GM18505 (cell line): ENCODE results near the gene LAMA3.

Source experiments
- ATAC-seq: cut with Tn5 transposase; IDR thresholded peaks from one replicate; pipeline ENCODE4 v1.9.1; 2021; ENCODE audit not compliant: unreplicated experiment
- POLR2A ChIP-seq: IDR thresholded peaks from 4 replicates; pipeline ENCODE4 v1.6.1; 2011; ENCODE audit warnings: borderline replicate concordance; ENCODE audit not compliant: insufficient read depth, insufficient read length; ENCODE audit errors: extremely low read depth

The LAMA3 gene, protein sequence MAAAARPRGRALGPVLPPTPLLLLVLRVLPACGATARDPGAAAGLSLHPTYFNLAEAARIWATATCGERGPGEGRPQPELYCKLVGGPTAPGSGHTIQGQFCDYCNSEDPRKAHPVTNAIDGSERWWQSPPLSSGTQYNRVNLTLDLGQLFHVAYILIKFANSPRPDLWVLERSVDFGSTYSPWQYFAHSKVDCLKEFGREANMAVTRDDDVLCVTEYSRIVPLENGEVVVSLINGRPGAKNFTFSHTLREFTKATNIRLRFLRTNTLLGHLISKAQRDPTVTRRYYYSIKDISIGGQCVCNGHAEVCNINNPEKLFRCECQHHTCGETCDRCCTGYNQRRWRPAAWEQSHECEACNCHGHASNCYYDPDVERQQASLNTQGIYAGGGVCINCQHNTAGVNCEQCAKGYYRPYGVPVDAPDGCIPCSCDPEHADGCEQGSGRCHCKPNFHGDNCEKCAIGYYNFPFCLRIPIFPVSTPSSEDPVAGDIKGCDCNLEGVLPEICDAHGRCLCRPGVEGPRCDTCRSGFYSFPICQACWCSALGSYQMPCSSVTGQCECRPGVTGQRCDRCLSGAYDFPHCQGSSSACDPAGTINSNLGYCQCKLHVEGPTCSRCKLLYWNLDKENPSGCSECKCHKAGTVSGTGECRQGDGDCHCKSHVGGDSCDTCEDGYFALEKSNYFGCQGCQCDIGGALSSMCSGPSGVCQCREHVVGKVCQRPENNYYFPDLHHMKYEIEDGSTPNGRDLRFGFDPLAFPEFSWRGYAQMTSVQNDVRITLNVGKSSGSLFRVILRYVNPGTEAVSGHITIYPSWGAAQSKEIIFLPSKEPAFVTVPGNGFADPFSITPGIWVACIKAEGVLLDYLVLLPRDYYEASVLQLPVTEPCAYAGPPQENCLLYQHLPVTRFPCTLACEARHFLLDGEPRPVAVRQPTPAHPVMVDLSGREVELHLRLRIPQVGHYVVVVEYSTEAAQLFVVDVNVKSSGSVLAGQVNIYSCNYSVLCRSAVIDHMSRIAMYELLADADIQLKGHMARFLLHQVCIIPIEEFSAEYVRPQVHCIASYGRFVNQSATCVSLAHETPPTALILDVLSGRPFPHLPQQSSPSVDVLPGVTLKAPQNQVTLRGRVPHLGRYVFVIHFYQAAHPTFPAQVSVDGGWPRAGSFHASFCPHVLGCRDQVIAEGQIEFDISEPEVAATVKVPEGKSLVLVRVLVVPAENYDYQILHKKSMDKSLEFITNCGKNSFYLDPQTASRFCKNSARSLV (N-terminal part only)

DNA sequence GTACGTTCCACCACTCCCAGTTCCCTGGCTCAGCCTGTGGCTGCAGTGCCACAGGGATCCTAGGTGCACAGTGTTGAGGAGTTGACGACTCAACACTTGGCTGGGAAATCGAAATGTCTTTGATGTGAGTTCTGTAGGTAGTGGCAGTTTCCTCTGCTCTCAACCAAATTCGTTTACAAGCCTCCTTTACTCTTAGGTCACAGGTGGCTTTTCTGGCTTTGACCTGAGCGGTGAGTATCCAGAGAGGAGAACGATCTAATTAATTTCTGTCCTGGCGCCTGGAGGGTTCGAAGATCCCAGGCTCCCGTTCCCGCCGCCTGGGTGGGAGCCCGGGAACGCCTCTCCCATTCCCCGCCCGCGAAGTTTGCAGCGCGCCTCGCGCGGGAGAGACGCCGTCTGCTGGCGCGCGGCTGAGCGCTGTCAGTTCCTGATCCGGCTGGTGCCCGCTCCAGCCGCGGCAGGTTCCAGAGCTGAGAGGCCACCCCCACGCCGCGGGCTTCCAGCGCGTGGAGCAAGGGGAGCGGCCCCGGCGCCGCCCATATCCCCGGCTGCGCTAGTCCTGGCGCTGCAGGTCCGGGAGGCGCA, at the start of gene LAMA3:
LAMA3 (plus strand) TSS at position 423 of the 585 bp plus-strand sequence. CDS start 231 bp downstream, outside the sequence.
- ATAC-seq, result no peak
- TF ChIP-seq POLR2A, result no peak

DNA sequence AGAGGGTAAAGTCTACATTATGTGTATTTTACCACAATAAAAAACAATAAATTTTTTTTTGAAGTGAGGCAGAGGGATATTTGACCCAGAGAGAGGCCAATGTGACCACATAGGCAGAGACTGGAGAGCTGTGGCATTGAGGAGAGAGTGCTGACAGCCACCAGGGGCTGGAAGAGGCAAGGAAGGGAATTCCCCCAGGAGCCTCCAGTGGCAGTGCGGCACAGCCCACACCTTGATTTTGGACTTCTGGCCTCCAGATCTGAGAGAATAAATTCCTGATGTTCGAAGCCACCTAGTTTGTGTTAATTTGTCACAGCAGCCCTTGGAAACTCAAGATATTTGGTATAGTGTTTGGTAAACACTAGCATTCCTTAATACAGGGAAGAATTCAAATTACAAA, 49.2 kb upstream of the LAMA3 start:
- no peak for TF ChIP-seq POLR2A
- no peak for ATAC-seq

DNA sequence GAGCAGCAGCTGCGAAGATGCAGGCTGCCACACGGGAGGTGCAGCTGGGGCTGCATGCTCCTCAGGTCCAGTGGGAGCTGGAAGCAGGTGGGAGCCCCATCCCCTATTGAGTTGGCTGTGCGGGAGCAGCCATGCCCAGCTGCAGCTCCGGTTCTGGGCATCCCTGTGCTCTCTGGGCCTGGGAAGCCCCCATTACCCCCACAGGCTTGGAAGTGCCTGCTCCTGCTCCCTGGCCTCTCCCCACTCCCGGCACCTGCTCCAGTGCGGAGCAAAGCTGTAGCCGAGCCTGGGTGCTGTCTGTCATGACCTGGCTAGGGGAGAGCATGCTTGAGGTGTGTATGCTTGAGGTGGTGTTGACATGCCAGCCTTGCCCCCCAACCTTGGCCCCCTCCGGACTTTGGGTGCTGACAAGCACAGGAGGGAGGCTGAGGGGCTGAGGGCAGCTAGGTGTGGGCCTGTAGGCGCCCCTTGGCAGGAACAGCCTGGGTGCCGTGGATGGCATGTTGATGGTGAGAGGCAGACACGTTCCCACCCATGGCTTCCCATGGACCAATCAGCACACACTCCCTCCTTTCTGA, 48.0 kb upstream of the LAMA3 start:
- ATAC-seq, result no peak
- TF ChIP-seq POLR2A, result no peak

DNA sequence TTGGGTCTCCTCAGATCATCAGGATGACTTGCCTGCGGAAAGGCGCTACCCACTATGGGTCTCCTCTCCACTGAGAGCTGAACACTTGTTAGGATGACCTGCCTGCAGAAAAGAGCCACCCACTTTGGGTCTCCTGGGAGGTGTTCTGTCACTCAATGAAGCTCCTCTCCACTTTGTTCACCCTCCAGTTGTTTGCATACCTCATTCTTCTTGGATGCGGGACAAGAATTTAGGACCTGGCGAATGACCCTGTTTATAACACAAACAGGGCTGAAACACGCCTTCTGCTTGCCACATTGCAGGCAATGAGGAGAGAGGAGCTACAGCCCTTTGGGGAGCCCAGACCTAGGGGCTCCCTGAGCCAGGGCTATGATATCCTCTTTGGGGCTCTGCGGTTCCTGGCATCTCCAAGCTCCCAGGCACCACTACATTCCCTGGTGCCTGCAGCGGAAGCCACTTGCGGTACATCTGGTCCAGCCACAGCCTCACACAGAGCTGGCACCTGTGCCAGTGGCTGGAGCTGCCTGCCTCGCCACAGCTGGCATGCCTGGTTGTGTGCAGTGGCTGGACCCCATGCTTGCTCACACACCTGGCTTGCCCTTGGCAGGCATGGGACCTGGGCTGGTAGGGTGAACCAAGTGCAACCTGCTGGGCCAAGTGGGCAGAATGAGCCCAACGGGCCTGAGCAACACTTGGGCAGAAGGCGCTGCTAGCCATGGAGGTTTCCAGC, 47.2 kb upstream of the LAMA3 start:
- no peak for ATAC-seq

DNA sequence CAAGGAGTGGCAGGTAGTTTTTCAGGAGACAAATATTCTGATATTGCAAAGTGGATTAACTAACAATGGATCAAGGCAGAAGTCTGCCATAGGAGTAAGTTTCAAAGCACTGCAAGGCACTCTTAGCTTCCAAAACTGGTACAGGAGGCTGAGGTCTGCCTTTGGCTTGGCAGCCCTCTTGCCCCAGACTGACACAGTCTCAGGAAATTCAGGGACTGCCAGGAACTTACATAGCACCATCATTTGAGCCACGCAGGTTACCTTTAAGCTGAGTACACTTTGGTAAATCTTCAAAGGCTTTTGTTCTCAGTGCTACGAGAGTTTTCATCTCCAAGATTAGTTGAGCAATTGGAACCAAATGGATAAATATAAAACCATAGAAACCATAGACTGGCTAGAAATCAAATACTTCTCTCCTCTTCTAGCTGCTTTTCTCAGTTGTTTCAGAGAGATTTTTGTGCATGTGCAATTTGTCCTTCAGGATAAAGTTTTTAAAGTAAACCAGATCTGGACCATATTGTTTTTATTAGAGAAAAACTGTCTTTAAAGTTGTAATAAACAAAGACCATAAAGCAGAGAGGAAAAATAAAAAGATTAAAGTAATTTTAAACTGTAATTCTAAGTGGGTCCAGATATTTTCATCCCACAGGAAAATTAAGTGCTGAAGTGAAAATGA, 45.3 kb upstream of the LAMA3 start:
- no peak for TF ChIP-seq POLR2A
- no peak for ATAC-seq

More for the DNA sequence above, 47.2 kb upstream of the LAMA3 start:
- TF ChIP-seq POLR2A, result no peak

DNA sequence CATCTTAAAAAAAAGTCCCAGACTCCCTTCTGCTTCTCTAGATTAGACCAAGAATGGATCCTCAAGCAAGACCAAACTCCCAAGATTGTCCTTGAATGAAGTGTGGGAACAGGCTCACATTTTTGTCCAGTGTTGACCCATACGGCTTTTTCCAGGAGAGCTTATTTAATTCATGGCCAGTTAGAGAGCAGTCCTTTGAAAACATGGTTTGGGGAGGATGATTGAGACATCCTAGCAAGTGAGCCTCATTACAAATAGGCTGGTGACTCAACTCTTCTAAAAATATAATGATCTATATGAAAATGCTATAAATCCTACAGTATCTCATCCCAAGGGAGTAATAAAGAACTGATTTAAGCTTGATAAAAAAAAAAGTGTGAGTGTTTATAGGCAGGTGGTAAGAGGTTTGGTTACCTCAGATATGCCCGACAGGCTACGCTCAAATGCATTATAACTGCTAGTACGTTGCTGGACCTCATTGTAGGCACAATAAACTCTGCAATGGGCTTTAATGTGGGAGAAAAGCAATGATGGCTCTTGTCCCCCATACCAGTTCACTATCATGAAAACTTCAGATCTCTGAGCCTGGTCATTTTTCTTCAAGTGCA, 43.6 kb upstream of the LAMA3 start:
- no peak for ATAC-seq
- TF ChIP-seq POLR2A, result no peak

DNA sequence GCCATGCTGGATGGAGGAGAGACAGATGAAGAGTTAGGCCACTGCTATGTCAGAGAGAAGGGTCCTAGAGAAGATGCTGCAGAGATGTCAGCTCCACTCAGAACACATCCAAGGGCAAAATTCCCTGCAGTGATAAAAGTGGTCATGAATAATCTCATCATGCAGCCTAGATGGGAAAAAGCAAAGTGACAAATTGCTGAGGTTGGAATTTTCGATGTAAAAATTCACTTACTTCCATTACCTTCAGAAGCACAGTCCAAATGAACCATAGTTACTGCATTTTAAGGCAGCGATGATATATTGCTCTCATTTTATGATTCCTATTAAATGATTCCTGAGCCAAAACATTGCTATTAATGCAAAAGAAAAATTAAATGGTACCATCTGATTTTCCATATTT, 43.0 kb upstream of the LAMA3 start:
- ATAC-seq, result no peak
- no peak for TF ChIP-seq POLR2A

DNA sequence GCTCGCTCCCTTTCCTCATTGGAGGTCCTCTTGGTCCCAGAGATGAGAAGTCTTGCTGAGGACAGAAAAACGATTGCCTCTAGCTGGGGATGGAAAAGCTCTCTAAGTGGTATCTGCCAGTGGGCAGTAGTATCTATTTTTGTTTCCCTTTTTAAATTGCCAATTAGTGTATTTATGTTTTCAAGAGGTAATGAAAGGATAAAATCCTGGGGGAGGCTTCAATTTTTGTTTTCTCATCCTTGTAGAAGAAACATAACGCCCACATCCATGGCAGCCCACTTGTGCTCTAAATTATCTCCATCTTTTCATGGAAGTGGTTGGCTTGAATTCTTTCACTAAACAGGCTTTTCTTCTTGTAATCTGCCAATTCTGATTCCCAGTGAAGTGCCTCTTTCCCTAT, 40.8 kb upstream of the LAMA3 start:
- TF ChIP-seq POLR2A, result no peak
- no peak for ATAC-seq

DNA sequence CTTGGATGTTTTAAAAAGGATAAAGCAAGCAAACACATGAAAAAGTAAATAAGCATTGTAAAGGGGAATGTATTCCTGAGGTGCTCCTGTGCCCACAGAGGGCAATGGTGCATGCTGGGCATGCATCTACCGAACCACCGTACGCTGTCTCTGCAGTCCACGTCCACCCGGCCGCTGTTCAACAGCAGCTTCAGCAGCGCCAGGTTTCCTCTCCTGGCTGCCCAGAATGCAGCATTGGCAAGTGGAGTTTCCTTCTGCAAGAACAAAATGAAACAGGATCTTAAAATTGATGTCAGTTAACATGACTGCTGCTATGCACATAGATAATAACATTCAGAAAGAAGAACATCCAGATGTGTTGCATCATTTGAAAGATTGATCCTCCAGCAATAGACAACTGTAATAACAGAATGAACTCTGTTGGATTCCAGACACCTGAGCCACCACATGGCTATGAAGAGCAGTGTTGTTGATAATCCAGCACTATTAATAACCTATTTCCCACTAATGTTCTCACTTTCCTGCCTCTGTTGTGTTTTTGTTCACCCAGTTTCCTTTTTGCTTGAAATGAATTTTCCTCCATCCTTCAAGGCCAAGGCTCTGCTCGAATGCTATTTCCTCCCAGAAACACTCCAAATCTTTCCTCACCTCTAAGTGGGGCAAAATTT, 40.2 kb upstream of the LAMA3 start:
- no peak for ATAC-seq
- TF ChIP-seq POLR2A, result no peak

DNA sequence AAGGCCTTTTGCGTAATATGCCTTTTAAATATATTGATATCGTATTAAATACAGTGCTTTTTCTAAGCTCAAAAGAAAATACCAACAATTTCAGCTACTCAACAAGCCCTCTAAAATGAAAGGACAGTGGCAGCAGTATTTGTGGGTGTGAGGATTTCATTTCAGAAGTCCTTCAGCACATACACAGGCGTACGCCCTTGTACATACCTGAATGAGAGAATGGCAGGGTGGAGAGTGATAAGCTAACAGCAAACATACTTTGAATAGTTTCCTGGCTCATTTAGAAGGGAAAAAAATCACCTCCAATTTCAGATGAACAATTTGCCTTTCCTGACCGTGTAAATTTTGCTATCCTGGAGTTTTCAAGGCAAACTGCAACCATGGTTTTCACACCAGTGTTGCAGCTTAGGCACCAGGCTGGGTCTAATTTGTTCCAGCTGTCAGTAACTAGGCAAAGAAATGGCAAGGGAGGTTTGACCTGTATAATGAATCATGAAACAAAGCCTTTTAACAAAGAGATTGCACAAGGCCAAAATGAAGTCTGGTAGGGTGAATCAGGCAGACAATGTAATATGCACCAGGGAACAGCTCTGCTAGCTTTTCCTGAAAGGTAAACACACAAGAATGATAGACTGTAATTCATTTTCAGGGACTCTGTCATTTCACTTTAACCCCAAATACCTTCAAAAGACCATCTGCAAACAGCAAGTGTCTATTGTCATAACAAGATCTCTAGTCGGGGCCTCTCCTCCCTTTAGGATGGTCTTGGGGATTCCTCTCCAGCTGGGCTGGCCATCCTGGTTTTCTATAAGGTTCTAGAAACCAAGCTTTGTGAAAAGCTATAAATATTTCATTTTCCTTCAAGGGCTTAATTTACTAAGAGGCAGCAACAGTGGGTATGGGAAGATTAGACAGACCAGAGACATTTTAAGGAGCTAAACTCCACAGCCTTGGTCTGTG, 38.0 kb upstream of the LAMA3 start:
- TF ChIP-seq POLR2A, result no peak
- no peak for ATAC-seq

DNA sequence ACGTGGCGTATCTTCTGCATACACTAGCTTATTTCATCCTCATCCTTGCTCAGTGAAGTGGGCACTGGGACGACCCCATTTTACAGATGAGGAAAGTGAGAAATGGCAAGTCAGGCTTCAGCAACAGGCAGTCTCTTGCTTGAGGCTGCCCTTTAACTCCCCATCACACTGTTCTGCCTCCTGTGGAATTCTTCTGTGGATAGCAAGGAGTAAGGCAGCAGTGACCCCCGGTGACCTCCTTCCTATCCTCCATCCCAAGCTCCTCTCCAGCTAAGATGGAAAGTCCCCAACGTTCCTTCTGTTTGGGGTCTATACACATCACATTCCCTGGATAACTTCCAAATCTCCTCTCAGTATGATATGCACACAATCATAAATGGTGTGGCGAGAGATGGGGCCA, 37.0 kb upstream of the LAMA3 start:
- no peak for TF ChIP-seq POLR2A
- no peak for ATAC-seq
